HepG2 (cell line): ENCODE data around the gene TH. TPM values are rescaled to one million over a fixed set of nuclear protein-coding genes. Genes with fewer than 3 reads are reported as not detected.

Source experiments
- BRF2 ChIP-seq: sonication (generic); formaldehyde crosslinking; IDR thresholded peaks from 2 replicates; pipeline ENCODE4 v1.8.1; 2022; ENCODE audit warnings: mild to moderate bottlenecking, missing genetic modification reagents
- IRX3 ChIP-seq: sonication (generic); formaldehyde crosslinking; IDR thresholded peaks from 2 replicates; pipeline ENCODE4 v1.8.1; 2023; ENCODE audit warnings: mild to moderate bottlenecking, low read depth, missing genetic modification reagents, borderline replicate concordance
- KAT2B ChIP-seq: fragments of 150-350 bp; IDR thresholded peaks from 2 replicates; pipeline ENCODE4 v1.6.1; 2014; ENCODE audit warnings: low read depth, low read length, borderline replicate concordance
- MTF2 ChIP-seq: sonication (generic); formaldehyde crosslinking; IDR thresholded peaks from 2 replicates; pipeline ENCODE4 v1.5.0; 2020; ENCODE audit warnings: missing genetic modification reagents, borderline replicate concordance
- MXD4 ChIP-seq: IDR thresholded peaks from 2 replicates; pipeline ENCODE4 v1.6.1; 2016; ENCODE audit warnings: mild to moderate bottlenecking, missing biosample characterization, missing genetic modification reagents
- MYPOP ChIP-seq: sonication (generic); formaldehyde crosslinking; IDR thresholded peaks from 2 replicates; pipeline ENCODE4 v1.8.1; 2023; ENCODE audit warnings: mild to moderate bottlenecking, moderate library complexity, missing genetic modification reagents
- TBL1XR1 ChIP-seq: fragments of 150-350 bp; IDR thresholded peaks from 2 replicates; pipeline ENCODE4 v1.6.1; 2014; ENCODE audit warnings: borderline replicate concordance, low read length; ENCODE audit not compliant: partially characterized antibody
- ZMYM2 ChIP-seq: sonication (generic); formaldehyde crosslinking; IDR thresholded peaks from 2 replicates; pipeline ENCODE4 v1.8.0; 2022; ENCODE audit warnings: mild to moderate bottlenecking, missing genetic modification reagents
- ZNF234 ChIP-seq: sonication (generic); formaldehyde crosslinking; conservative IDR thresholded peaks from 2 replicates; pipeline ENCODE4 v1.5.1; 2020; ENCODE audit warnings: mild to moderate bottlenecking, missing genetic modification reagents
- ZNF263 ChIP-seq: sonication (generic); formaldehyde crosslinking; IDR thresholded peaks from 2 replicates; pipeline ENCODE4 v1.4.0; 2020; ENCODE audit warnings: missing genetic modification reagents
- ZNF280D ChIP-seq: sonication (generic); formaldehyde crosslinking; IDR thresholded peaks from 2 replicates; pipeline ENCODE4 v1.5.1; 2020; ENCODE audit warnings: mild to moderate bottlenecking, missing genetic modification reagents
- ZNF441 ChIP-seq: sonication (generic); formaldehyde crosslinking; IDR thresholded peaks from 2 replicates; pipeline ENCODE4 v1.7.0; 2021; ENCODE audit warnings: missing genetic modification reagents, borderline replicate concordance
- ZNF614 ChIP-seq: IDR thresholded peaks from 2 replicates; pipeline ENCODE4 v1.6.1; 2018; ENCODE audit warnings: missing biosample characterization, missing genetic modification reagents, inconsistent platforms, borderline replicate concordance
- ZNF644 ChIP-seq: IDR thresholded peaks from 2 replicates; pipeline ENCODE4 v1.6.1; 2016; ENCODE audit warnings: low read depth
- ZNF691 ChIP-seq: sonication (generic); formaldehyde crosslinking; IDR thresholded peaks from 2 replicates; pipeline ENCODE4 v1.4.0; 2020; ENCODE audit warnings: missing genetic modification reagents, low read depth, mild to moderate bottlenecking, borderline replicate concordance
- polyA plus RNA-seq, 8 experiments: library from polyadenylated mRNA; depleted of rRNA in 3 of 8; stranded (reverse) in 7 of 8; unstranded in 1 of 8; fragments of >200 nt; fragmentation: Illumina TruSeq in 4 of 8; extraction: Trizol in 4 of 8; gene quantifications; 2 replicates each; pipeline versions ENCODE4 v1.2.1 to v1.2.3, GENCODE V29; 2011 to 2016; ENCODE audit warnings: low read depth in 4 of 8, missing spikeins in 1 of 8, mixed read lengths in 1 of 8; ENCODE audit not compliant: insufficient read depth in 1 of 8
- total RNA-seq, 5 experiments: library from RNA; depleted of rRNA; stranded (reverse); fragments of >200 nt; fragmentation: Illumina TruSeq; extraction: Trizol; gene quantifications; 2 replicates each; pipeline ENCODE4 v1.2.3, GENCODE V29; 2016; ENCODE audit warnings: low read depth in 1 of 5
- TF ChIP-seq, protein P1 (sequence below): sonication (generic); formaldehyde crosslinking; IDR thresholded peaks from 2 replicates; pipeline ENCODE4 v1.5.1; 2020; ENCODE audit warnings: mild to moderate bottlenecking, missing genetic modification reagents, moderate library complexity
- TF ChIP-seq, protein P2 (sequence below): sonication (generic); formaldehyde crosslinking; IDR thresholded peaks from 2 replicates; pipeline ENCODE4 v1.4.0; 2020; ENCODE audit warnings: mild to moderate bottlenecking, missing genetic modification reagents

Gene TH
- total and polyA plus RNA-seq, 2 of the 13 experiments (the other 11 are each of a cell fraction or from before 2014, with no cell fraction given), result 0.36 TPM; not detected in 1

- TF ChIP-seq IRX3 (peak; percentile 84; the same call in 1 of the 2 replicates), ZNF263 (CRISPR knock-in tag) (peak; percentile 81; the same call in 1 of the 2 replicates), ZNF691 (peak; percentile 13; the same call in 1 of the 2 replicates), MXD4 (CRISPR knock-in tag) (no peak), ZMYM2 (CRISPR knock-in tag) (no peak), ZNF441 (CRISPR knock-in tag) (no peak), ZNF234 (no peak; the same call in 1 of the 2 replicates), ZNF614 (CRISPR knock-in tag) (no peak), KAT2B (no peak), MTF2 (no peak), ZNF280D (CRISPR knock-in tag) (peak; percentile 35; the same call in 1 of the 2 replicates), TBL1XR1 (no peak), MYPOP (CRISPR knock-in tag) (no peak), BRF2 (CRISPR knock-in tag) (no peak), ZNF644 (no peak)
- TF ChIP-seq, protein P1, sequence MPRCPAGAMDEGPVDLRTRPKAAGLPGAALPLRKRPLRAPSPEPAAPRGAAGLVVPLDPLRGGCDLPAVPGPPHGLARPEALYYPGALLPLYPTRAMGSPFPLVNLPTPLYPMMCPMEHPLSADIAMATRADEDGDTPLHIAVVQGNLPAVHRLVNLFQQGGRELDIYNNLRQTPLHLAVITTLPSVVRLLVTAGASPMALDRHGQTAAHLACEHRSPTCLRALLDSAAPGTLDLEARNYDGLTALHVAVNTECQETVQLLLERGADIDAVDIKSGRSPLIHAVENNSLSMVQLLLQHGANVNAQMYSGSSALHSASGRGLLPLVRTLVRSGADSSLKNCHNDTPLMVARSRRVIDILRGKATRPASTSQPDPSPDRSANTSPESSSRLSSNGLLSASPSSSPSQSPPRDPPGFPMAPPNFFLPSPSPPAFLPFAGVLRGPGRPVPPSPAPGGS (CRISPR knock-in tag), result no peak
- TF ChIP-seq, protein P2, sequence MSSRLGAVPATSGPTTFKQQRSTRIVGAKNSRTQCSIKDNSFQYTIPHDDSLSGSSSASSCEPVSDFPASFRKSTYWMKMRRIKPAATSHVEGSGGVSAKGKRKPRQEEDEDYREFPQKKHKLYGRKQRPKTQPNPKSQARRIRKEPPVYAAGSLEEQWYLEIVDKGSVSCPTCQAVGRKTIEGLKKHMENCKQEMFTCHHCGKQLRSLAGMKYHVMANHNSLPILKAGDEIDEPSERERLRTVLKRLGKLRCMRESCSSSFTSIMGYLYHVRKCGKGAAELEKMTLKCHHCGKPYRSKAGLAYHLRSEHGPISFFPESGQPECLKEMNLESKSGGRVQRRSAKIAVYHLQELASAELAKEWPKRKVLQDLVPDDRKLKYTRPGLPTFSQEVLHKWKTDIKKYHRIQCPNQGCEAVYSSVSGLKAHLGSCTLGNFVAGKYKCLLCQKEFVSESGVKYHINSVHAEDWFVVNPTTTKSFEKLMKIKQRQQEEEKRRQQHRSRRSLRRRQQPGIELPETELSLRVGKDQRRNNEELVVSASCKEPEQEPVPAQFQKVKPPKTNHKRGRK (CRISPR knock-in tag), result no peak
Observed at GRCh38 chr11:2137202-2138067, 34.2 kb downstream of the TH start (continued).
